Measurements from ENCODE around the gene CELF4. TPM values are rescaled to one million over a fixed set of nuclear protein-coding genes. Genes with fewer than 3 reads are reported as not detected.

CELF4 gene
- total RNA-seq, 1 experiment from 2014 or later, result 0.40 TPM

DNA sequence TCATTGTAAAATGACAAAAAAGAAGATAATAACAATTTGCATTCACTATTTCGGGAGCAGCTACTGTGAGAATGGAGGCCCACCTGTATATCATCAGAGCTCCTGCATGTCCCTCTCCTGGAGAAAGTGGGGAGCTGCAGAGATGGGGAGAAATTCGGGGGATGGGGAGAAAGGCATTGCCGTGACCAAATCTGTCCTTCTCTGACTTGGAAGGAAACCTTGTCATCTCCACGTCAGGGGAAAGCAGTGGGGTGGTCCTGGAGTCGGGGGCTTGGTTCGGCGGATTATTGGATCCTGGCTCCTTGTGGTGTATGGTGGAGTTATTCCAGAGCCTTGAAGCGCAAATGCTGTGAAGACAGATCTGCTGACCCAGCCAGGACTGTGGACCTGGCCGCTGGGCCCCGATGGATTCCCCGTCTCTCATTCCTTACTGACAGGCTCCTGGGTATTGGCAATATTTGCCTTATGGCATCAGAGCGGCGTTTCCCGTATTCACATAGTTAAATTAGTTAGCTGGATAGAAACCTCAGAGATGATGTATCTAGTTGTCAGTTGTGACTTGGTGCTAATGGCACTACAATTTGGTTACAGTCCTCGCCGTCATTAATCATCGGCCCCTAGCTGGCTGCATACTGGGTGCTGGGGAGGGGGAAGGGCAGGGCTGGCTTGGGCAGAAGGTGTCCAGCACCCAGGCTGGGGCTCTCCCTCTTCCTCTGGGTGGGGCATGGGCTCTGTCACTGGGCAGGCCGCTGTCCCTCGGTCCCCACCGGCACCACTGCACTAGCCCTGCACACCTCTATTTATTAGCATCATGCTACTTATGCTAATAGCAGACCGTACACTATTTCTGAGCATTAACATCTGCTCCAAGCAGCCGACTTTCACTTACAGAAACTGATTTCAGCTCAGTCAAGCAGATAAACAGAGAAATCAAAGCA lies 31.7 kb downstream of the CELF4 start:
- Histone ChIP-seq H3K4me2 (ENCODE audit: low read length) (no peak overlapping the region), H2AFZ (ENCODE audit: low read length) (no peak overlapping the region), H3K4me1 (ENCODE audit: insufficient read depth, low read length) (no peaks in the 10 kb centered on the region), H3K79me2 (ENCODE audit: low read length) (no peaks in the 10 kb centered on the region), H3K9me2 (replicated peaks; ENCODE audit: low read length) (no peaks in the 10 kb centered on the region), H3F3A (ENCODE audit: low read length, unreplicated experiment) (no peaks in the 10 kb centered on the region), H3K9ac (ENCODE audit: low read length) (no peak overlapping the region), H3K27me3 (ENCODE audit: low read length) (no peaks in the 10 kb centered on the region), H3K4me3 (ENCODE audit: low read length) (no peak overlapping the region), H4K20me1 (ENCODE audit: low read length) (no peaks in the 10 kb centered on the region), H3K36me3 (ENCODE audit: low read depth, low read length) (no peaks in the 10 kb centered on the region), H3K9me3 (ENCODE audit: low read length) (no peaks in the 10 kb centered on the region), H3K27ac (ENCODE audit: low read length) (no peak overlapping the region)
- intact Hi-C loops (cut with micrococcal nuclease), result loop anchor here (10.0 kb wide), 1 partner anchor 149 kb away; no protein-coding TSS in a partner anchor
- CTCF ChIA-PET, result no interaction called here
- no peak for TF ChIP-seq EZH2 (IDR thresholded peaks at IDR 0.05; ENCODE audit: low read length, unreplicated experiment)
- TF ChIP-seq, protein P1, sequence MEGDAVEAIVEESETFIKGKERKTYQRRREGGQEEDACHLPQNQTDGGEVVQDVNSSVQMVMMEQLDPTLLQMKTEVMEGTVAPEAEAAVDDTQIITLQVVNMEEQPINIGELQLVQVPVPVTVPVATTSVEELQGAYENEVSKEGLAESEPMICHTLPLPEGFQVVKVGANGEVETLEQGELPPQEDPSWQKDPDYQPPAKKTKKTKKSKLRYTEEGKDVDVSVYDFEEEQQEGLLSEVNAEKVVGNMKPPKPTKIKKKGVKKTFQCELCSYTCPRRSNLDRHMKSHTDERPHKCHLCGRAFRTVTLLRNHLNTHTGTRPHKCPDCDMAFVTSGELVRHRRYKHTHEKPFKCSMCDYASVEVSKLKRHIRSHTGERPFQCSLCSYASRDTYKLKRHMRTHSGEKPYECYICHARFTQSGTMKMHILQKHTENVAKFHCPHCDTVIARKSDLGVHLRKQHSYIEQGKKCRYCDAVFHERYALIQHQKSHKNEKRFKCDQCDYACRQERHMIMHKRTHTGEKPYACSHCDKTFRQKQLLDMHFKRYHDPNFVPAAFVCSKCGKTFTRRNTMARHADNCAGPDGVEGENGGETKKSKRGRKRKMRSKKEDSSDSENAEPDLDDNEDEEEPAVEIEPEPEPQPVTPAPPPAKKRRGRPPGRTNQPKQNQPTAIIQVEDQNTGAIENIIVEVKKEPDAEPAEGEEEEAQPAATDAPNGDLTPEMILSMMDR (conservative IDR thresholded peaks at IDR 0.05; ENCODE audit: low read depth, low read length), result no peak
- ATAC-seq (no peak), DNase-seq (no peak)
- BruUV-seq (replicated peaks), result no TSS peak
- POLR2A ChIA-PET (ENCODE audit: unreplicated experiment), result no interaction called here

GRCh38 chr18:37532917-37533316 lies 32.7 kb downstream of the CELF4 start:
- no peaks in the 10 kb centered on the region for H3K4me1 ChIP-seq (ENCODE audit: insufficient read depth, low read length)

More at GRCh38 chr18:37532917-37533316, 32.7 kb downstream of the CELF4 start:
- H3K27ac ChIP-seq (ENCODE audit: low read length), result no peak overlapping the region
- CTCF ChIA-PET, result no interaction called here
- no peaks in the 10 kb centered on the region for H3K79me2 ChIP-seq (ENCODE audit: low read length)
- intact Hi-C loops (cut with micrococcal nuclease), result loop anchor here (10.0 kb wide), 1 partner anchor 148 kb away; no protein-coding TSS in a partner anchor
- H3K9ac ChIP-seq (ENCODE audit: low read length), result no peak overlapping the region
- no peak overlapping the region for H3K4me3 ChIP-seq (ENCODE audit: low read length)
- H3K9me2 ChIP-seq (replicated peaks; ENCODE audit: low read length), result no peaks in the 10 kb centered on the region
- H3K9me3 ChIP-seq (ENCODE audit: low read length), result no peaks in the 10 kb centered on the region
- TF ChIP-seq EZH2phosphoT487 (IDR thresholded peaks at IDR 0.05; ENCODE audit: borderline replicate concordance, low read length) (no peak), EZH2 (IDR thresholded peaks at IDR 0.05; ENCODE audit: low read length, unreplicated experiment) (no peak)
- TF ChIP-seq, protein P1 (conservative IDR thresholded peaks at IDR 0.05; ENCODE audit: low read depth, low read length), result no peak
- no peaks in the 10 kb centered on the region for H3F3A ChIP-seq (ENCODE audit: low read length, unreplicated experiment)
- POLR2A ChIA-PET (ENCODE audit: unreplicated experiment), result no interaction called here
- ATAC-seq, result no peak
- no peaks in the 10 kb centered on the region for H3K27me3 ChIP-seq (ENCODE audit: low read length)
- H3K4me2 ChIP-seq (ENCODE audit: low read length), result no peak overlapping the region
- BruUV-seq (replicated peaks), result no TSS peak
- H2AFZ ChIP-seq (ENCODE audit: low read length), result no peak overlapping the region
- H4K20me1 ChIP-seq (ENCODE audit: low read length), result no peaks in the 10 kb centered on the region
- H3K36me3 ChIP-seq (ENCODE audit: low read depth, low read length), result no peaks in the 10 kb centered on the region
- no peak for DNase-seq

All from PC-3 (cell line).